Left hindlimb (tissue), 1 donor: ENCODE measurements around the gene ERBB3.
A peak's percentile ranks its signal among the peaks of the same experiment; 100 is the strongest.
"Not testable (repeated sequence)": the region's sequence is repeated elsewhere in the genome, so short reads cannot be mapped to it uniquely, and the experiment has no call there.

Experiments used
- DNase-seq: peaks from one replicate; pipeline ENCODE4 v3.0.0-alpha.2; 2018

The ERBB3 gene

DNA sequence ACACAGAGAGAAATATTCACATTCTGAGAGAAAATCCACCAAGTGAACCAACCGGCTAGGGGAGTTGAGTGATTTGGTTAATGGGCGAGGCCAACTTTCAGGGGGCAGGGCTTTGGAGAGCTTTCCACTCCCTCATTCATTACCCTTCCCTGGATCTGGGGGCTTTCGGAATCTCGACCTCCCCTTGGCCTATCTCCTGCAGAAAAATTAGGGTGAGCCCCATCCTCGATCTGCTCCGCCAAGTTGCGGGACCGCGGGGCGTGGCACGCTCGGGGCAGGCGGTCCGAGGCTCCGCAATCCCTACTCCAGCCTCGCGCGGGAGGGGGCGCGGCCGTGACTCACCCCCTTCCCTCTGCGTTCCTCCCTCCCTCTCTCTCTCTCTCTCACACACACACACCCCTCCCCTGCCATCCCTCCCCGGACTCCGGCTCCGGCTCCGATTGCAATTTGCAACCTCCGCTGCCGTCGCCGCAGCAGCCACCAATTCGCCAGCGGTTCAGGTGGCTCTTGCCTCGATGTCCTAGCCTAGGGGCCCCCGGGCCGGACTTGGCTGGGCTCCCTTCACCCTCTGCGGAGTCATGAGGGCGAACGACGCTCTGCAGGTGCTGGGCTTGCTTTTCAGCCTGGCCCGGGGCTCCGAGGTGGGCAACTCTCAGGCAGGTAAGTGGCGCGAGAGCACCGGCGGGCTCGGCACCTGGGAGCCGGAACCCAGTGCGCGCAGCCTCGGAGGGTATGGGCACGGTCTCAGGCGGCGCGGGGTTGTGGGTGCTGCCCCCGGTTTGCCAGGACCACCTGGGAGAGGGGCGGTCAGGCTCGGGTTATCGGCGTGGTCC is at the start of gene ERBB3:
Gene ERBB3, plus strand, starts transcription at position 443 of the 833 bp plus-strand sequence. Its CDS starts 136 bp downstream, at position 579.
- DNase-seq, result peak; percentile 83

GRCh38 chr12:56031987-56032386 is 48.0 kb upstream of the ERBB3 start:
- DNase-seq, result no peak

- no peak for DNase-seq
These were observed 45.2 kb upstream of the ERBB3 start for GRCh38 chr12:56034586-56035332.

GRCh38 chr12:56037161-56037560 is 42.8 kb upstream of the ERBB3 start:
- DNase-seq, result no peak

GRCh38 chr12:56038022-56038655 is 41.8 kb upstream of the ERBB3 start:
- no peak for DNase-seq

- no peak for DNase-seq
These were observed 39.8 kb upstream of the ERBB3 start for GRCh38 chr12:56040151-56040550.

DNA sequence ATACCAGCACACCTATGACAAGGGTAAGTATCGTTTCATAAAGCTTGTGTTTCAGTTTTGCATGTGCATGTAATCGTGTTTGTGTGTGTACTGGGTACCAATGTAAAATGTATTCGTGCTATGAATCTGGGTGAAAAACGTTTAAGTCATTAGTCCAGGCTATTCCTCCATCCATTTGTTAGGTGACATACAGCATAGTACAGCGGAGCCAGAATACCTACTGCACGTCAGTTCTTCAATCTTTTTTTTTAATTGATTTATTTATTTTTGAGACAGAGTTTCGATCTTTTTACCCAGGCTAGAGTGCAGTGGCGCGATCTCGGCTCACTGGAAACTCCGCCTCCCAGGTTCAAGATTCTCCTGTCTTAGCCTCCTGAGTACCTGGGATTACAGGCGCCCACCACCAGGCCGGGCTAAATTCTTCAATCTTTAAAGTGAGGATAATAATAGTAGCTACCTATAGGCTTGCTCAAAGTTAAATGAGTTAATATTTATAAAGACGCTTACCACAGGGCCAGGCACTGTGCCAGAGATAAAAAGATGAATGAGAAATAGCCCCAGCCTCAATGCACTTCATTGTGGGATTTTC is 38.9 kb upstream of the ERBB3 start:
- no peak for DNase-seq

GRCh38 chr12:56041552-56042429 is 38.2 kb upstream of the ERBB3 start, which contains the start of gene RPS26:
Gene RPS26 (plus strand): TSS chr12:56041918. CDS start chr12:56042167, 249 bp downstream.
- peak; percentile 98 for DNase-seq

DNA sequence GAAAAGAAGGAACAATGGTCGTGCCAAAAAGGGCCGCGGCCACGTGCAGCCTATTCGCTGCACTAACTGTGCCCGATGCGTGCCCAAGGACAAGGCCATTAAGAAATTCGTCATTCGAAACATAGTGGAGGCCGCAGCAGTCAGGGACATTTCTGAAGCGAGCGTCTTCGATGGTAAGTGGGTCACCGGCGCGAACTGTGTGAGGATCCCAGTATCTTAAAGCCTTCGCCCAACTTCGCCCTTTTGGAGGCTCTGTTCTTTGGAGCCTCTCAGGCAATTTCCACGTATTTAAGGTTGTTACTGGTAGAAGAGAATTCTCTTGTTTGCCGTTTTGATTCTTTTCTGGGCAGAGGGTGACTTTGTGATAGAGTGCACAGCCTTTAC is 37.5 kb upstream of the ERBB3 start:
- DNase-seq, result not testable (repeated sequence)

DNA sequence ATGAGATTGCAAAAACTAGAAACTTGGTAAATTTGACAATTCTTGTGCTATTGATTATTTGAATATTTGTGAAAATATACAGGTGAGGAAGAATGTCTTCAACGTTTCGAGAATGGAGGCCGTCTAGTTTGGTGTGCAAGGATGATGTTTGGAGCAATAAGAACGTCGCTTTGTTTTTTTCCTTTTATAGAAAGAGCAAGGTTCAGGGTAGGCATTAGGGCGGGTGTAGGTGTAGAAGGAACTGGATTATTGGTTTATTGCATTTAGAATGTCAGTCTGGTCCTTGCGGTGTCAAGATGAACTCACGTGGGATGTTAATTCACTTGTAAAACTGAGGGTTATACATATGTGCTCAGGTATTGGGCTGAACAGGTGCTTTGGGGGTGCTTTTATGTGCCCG is 37.1 kb upstream of the ERBB3 start:
- no peak for DNase-seq

- DNase-seq, result no peak
These were observed 33.8 kb upstream of the ERBB3 start for GRCh38 chr12:56046027-56046780.

- DNase-seq, result no peak
These were observed 26.5 kb upstream of the ERBB3 start for GRCh38 chr12:56053407-56053893.

GRCh38 chr12:56059964-56060363 is 20.0 kb upstream of the ERBB3 start:
- not testable (repeated sequence) for DNase-seq

DNA sequence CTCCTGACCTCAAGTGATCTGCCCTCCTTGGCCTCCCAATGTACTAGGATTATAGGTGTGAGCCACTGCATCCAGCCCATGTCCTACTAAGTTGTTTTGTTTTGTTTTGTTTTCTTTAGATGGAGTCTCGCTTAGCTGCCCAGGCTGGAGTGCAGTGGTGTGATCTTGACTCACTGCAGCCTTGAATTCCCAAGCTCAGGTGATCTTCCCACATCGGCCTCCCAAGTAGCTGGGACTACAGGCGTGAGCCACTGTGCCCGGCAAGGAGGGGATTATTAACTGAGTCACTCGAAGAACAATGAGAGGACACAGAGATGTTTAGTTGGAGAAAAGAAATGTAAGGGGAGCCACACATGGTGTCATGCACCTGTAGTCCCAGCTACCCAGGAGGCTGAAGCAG is 18.0 kb upstream of the ERBB3 start:
- no peak for DNase-seq

- no peak for DNase-seq
These were observed 17.0 kb upstream of the ERBB3 start for GRCh38 chr12:56062996-56063395.

GRCh38 chr12:56071648-56072047 is 8.3 kb upstream of the ERBB3 start:
- DNase-seq, result no peak

DNA sequence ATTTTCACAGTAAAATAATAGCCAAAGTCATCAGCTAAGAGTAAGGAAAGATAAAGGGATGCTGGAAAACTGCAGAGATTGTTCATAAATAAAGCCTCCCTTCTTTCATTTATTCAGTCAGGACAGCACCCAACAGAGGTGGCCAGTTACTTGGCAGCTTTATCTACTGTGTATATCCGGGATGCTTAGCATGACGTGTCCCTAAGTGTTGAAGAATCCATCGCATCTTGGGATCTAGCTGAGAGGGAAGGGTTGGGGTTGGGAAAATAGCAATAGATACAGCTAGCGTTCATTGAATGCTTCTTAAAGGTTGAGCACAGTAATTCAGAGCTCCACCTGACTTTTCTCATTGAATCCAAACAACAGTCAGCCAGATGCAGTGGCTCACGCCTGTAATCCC is 5.6 kb upstream of the ERBB3 start:
- no peak for DNase-seq

DNA sequence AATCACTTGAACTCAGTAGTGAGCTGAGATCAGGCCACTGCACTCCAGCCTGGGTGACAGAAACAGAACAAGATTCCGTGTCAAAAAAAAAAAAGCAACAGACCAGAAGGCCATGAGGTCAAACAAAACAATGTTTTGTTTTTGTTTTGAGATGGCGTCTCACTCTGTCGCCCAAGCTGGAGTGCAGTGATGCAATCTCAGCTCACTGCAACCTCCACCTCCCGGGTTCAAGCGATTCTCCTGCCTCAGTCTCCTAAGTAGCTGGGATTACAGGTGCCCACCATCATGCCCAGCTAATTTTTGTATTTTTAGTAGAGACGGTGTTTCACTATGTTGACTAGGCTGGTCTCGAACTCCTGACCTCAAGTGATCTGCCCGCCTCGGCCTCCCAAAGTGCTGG is 2.0 kb upstream of the ERBB3 start:
- not testable (repeated sequence) for DNase-seq

- no peak for DNase-seq
These were observed 1.5 kb upstream of the ERBB3 start for GRCh38 chr12:56078427-56078826.

- peak; percentile 87 for DNase-seq
These were observed 838 bp upstream of the ERBB3 start for GRCh38 chr12:56078931-56079722.
